ENCODE results near the gene TAF11. TPM values are rescaled to one million over a fixed set of nuclear protein-coding genes. Genes with fewer than 3 reads are reported as not detected.
"Not testable (repeated sequence)": the region's sequence is repeated elsewhere in the genome, so short reads cannot be mapped to it uniquely, and the experiment has no call there.

TAF11 gene
- total RNA-seq, 2 experiments from 2014 or later: 38.5 to 39.3 TPM

- H3K9me3 Mint-ChIP-seq: peaks cover 5% of the 10 kb centered on the region
- peak; percentile 92 for DNase-seq
- H3K27me3 Mint-ChIP-seq: no peaks in the 10 kb centered on the region
These were observed 1.2 kb upstream of the TAF11 start, which contains the start of gene ANKS1A for GRCh38 chr6:34888874-34889555. ANKS1A (plus strand) TSS chr6:34889255; CDS start chr6:34889403, 148 bp downstream.

GRCh38 chr6:34888514-34888856, 643 bp upstream of the TAF11 start:
- Mint-ChIP-seq H3K9me3 (peaks cover 6% of the 10 kb centered on the region), H3K4me3 (peak overlapping the region; percentile 100), H3K4me1 (peaks cover 34% of the 10 kb centered on the region), H3K27me3 (no peaks in the 10 kb centered on the region), H3K36me3 (peaks cover 22% of the 10 kb centered on the region), H3K27ac (peak overlapping the region; percentile 98)
- no peak for DNase-seq

More at GRCh38 chr6:34888874-34889555, 1.2 kb upstream of the TAF11 start, which contains the start of gene ANKS1A:
- peak within 1 kb of the TSS; percentile 100 for H3K4me3 Mint-ChIP-seq
- peak within 1 kb of the TSS; percentile 98 for H3K27ac Mint-ChIP-seq
- H3K4me1 Mint-ChIP-seq: peaks cover 33% of the 10 kb centered on the region
- peaks cover 17% of the 10 kb centered on the region for H3K36me3 Mint-ChIP-seq

- not testable (repeated sequence) for H3K9me3 Mint-ChIP-seq, H3K27me3 Mint-ChIP-seq, DNase-seq
- H3K27ac Mint-ChIP-seq: peak overlapping the region; percentile 54
- peaks cover 25% of the 10 kb centered on the region for H3K36me3 Mint-ChIP-seq
- peak overlapping the region; percentile 100 for H3K4me3 Mint-ChIP-seq
- peaks cover 32% of the 10 kb centered on the region for H3K4me1 Mint-ChIP-seq
These were observed 2.0 kb downstream of the TAF11 start for GRCh38 chr6:34885837-34886236.

- Mint-ChIP-seq H3K27me3 (no peaks in the 10 kb centered on the region), H3K27ac (no peak overlapping the region), H3K4me3 (no peak overlapping the region)
These were observed 2.8 kb downstream of the TAF11 start for GRCh38 chr6:34884996-34885395.

GRCh38 chr6:34884073-34884472, 3.8 kb downstream of the TAF11 start:
- not testable (repeated sequence) for H3K9me3 Mint-ChIP-seq, H3K4me3 Mint-ChIP-seq, DNase-seq, H3K27me3 Mint-ChIP-seq, H3K27ac Mint-ChIP-seq
- Mint-ChIP-seq H3K4me1 (peaks cover 26% of the 10 kb centered on the region), H3K36me3 (peaks cover 29% of the 10 kb centered on the region)

More at GRCh38 chr6:34884996-34885395, 2.8 kb downstream of the TAF11 start:
- Mint-ChIP-seq H3K36me3 (peaks cover 25% of the 10 kb centered on the region), H3K9me3 (peaks cover 6% of the 10 kb centered on the region), H3K4me1 (peaks cover 25% of the 10 kb centered on the region)
- DNase-seq: no peak

- H3K27ac Mint-ChIP-seq: peak overlapping the region; percentile 35
- H3K27me3 Mint-ChIP-seq: no peaks in the 10 kb centered on the region
- peaks cover 6% of the 10 kb centered on the region for H3K36me3 Mint-ChIP-seq
These were observed 9.9 kb downstream of the TAF11 start for GRCh38 chr6:34877869-34878485.

GRCh38 chr6:34877259-34877658, 10.6 kb downstream of the TAF11 start:
- no peak overlapping the region for H3K27ac Mint-ChIP-seq
- no peaks in the 10 kb centered on the region for H3K9me3 Mint-ChIP-seq
- H3K4me3 Mint-ChIP-seq: no peak overlapping the region
- H3K4me1 Mint-ChIP-seq: peaks cover 3% of the 10 kb centered on the region
- no peak for DNase-seq
- no peaks in the 10 kb centered on the region for H3K27me3 Mint-ChIP-seq
- peaks cover 6% of the 10 kb centered on the region for H3K36me3 Mint-ChIP-seq

More at GRCh38 chr6:34877869-34878485, 9.9 kb downstream of the TAF11 start:
- Mint-ChIP-seq H3K4me1 (peaks cover 5% of the 10 kb centered on the region), H3K9me3 (no peaks in the 10 kb centered on the region), H3K4me3 (no peak overlapping the region)
- DNase-seq: no peak

- no peak for DNase-seq
- Mint-ChIP-seq H3K36me3 (peaks cover 8% of the 10 kb centered on the region), H3K4me1 (peaks cover 3% of the 10 kb centered on the region), H3K4me3 (no peak overlapping the region), H3K27ac (no peak overlapping the region), H3K9me3 (no peaks in the 10 kb centered on the region), H3K27me3 (no peaks in the 10 kb centered on the region)
These were observed 11.4 kb downstream of the TAF11 start for GRCh38 chr6:34876472-34876871.

GRCh38 chr6:34875292-34876213, 12.3 kb downstream of the TAF11 start:
- H3K36me3 Mint-ChIP-seq: peaks cover 14% of the 10 kb centered on the region
- DNase-seq: no peak
- H3K27ac Mint-ChIP-seq: no peak overlapping the region

GRCh38 chr6:34872332-34872731, 15.5 kb downstream of the TAF11 start:
- Mint-ChIP-seq H3K9me3 (no peaks in the 10 kb centered on the region), H3K4me3 (no peak overlapping the region), H3K27me3 (no peaks in the 10 kb centered on the region), H3K36me3 (peaks cover 16% of the 10 kb centered on the region), H3K27ac (no peak overlapping the region), H3K4me1 (no peaks in the 10 kb centered on the region)
- DNase-seq: no peak

More at GRCh38 chr6:34875292-34876213, 12.3 kb downstream of the TAF11 start:
- H3K27me3 Mint-ChIP-seq: no peaks in the 10 kb centered on the region
- no peaks in the 10 kb centered on the region for H3K9me3 Mint-ChIP-seq
- peaks cover 3% of the 10 kb centered on the region for H3K4me1 Mint-ChIP-seq
- no peak overlapping the region for H3K4me3 Mint-ChIP-seq

- no peak for DNase-seq
- peaks cover 16% of the 10 kb centered on the region for H3K36me3 Mint-ChIP-seq
- no peaks in the 10 kb centered on the region for H3K9me3 Mint-ChIP-seq
- H3K27me3 Mint-ChIP-seq: no peaks in the 10 kb centered on the region
- H3K4me1 Mint-ChIP-seq: no peaks in the 10 kb centered on the region
- H3K4me3 Mint-ChIP-seq: no peak overlapping the region
- H3K27ac Mint-ChIP-seq: no peak overlapping the region
These were observed 16.0 kb downstream of the TAF11 start for GRCh38 chr6:34871853-34872252.

- no peak for DNase-seq
- H3K9me3 Mint-ChIP-seq: no peaks in the 10 kb centered on the region
- no peaks in the 10 kb centered on the region for H3K4me1 Mint-ChIP-seq
- H3K36me3 Mint-ChIP-seq: peaks cover 21% of the 10 kb centered on the region
- no peak overlapping the region for H3K4me3 Mint-ChIP-seq
- H3K27me3 Mint-ChIP-seq: no peaks in the 10 kb centered on the region
- H3K27ac Mint-ChIP-seq: no peak overlapping the region
These were observed 20.4 kb downstream of the TAF11 start for GRCh38 chr6:34867484-34867883.

- Mint-ChIP-seq H3K27me3 (no peaks in the 10 kb centered on the region), H3K9me3 (no peaks in the 10 kb centered on the region), H3K4me3 (no peak overlapping the region), H3K4me1 (no peaks in the 10 kb centered on the region), H3K36me3 (peaks cover 21% of the 10 kb centered on the region), H3K27ac (no peak overlapping the region)
- no peak for DNase-seq
These were observed 21.3 kb downstream of the TAF11 start for GRCh38 chr6:34866509-34866908.

GRCh38 chr6:34865107-34865506, 22.7 kb downstream of the TAF11 start:
- no peak overlapping the region for H3K27ac Mint-ChIP-seq
- no peaks in the 10 kb centered on the region for H3K9me3 Mint-ChIP-seq
- no peaks in the 10 kb centered on the region for H3K4me1 Mint-ChIP-seq
- H3K4me3 Mint-ChIP-seq: no peak overlapping the region
- H3K36me3 Mint-ChIP-seq: peaks cover 11% of the 10 kb centered on the region
- no peak for DNase-seq
- no peaks in the 10 kb centered on the region for H3K27me3 Mint-ChIP-seq

GRCh38 chr6:34864007-34864406, 23.8 kb downstream of the TAF11 start:
- no peaks in the 10 kb centered on the region for H3K27me3 Mint-ChIP-seq
- no peak overlapping the region for H3K27ac Mint-ChIP-seq
- no peaks in the 10 kb centered on the region for H3K4me1 Mint-ChIP-seq
- H3K9me3 Mint-ChIP-seq: no peaks in the 10 kb centered on the region
- no peak for DNase-seq
- H3K4me3 Mint-ChIP-seq: no peak overlapping the region
- peaks cover 9% of the 10 kb centered on the region for H3K36me3 Mint-ChIP-seq

Data from activated naive CD8-positive, alpha-beta T cell treated with anti-CD3 and anti-CD28 coated beads for 36 hours (primary cell).